Nucleus accumbens (tissue), 56 donors: ENCODE data around the gene DNAI1.
"Not testable (repeated sequence)": the region's sequence is repeated elsewhere in the genome, so short reads cannot be mapped to it uniquely, and the experiment has no call there.

Source experiments
- DNase-seq, 56 donors: peaks; one replicate each; lab custom pipeline; 2025; lab: John Stamatoyannopoulos, UW

DNAI1 gene

GRCh38 chr9:34446951-34447350, 11.7 kb upstream of the DNAI1 start:
- no peak for DNase-seq

GRCh38 chr9:34450644-34451043, 8.0 kb upstream of the DNAI1 start:
- no peak for DNase-seq

DNA sequence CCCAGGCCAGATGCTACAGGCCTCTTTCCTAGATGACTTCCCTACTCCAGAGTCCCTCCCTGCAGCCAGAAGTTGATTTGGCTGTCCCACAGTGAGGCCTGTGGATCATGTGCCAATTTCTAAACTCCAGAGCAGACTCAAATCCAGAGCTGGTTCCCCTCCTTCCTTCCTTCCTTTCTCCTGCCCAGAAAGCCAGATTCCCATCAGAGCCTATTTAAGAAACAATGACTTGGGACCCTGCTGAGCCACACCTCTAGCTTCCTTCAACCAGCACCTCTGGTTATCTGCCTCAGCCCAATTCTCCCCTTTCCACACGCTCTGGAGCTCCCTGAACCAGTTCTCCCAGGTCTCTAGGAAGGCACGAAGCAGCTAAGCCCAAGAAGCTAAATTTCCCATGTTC, 7.5 kb upstream of the DNAI1 start:
- DNase-seq = no peak

DNA sequence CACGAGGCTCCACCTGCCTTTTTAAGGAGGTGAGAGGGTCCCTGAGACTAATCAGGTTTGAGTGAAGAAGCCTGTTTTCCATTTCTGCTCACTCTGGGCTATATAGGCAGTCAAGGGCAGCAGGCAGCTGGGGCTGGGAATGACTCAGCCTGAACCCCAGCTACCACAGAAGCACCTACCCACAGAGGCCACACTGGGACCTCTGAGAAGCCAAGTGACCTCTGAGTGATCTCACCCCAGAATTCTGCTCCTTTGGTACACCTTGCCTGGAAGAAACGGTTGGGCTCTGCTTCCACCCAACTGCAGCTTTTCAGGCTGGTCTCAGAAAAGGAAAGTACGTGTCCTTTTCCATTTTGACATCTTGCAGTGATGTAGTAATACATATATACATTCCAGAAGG, 7.1 kb upstream of the DNAI1 start:
- no peak for DNase-seq

DNA sequence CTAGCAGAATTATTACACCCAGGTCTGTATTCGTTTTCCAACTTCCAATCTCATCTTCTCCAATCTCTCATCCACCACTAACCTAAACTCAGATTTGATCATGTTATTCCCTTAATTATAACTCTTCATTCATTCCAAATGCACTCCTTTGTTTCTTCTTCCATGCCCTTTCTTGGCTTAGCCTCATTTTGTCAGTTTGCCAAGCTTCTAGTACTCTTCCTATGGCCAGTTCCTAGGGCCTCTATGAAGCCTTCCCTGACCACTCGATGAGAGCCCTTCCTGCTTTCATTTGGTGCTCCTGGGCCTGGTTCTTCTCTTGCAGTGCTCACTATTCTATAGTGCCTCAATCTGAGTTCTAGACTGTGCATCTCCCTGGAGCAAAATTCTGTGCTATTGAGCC, 6.0 kb upstream of the DNAI1 start:
- no peak for DNase-seq

GRCh38 chr9:34454571-34455065, 4.0 kb upstream of the DNAI1 start:
- peak in 36 of 56 donors; percentile 10 to 85 (median 48) for DNase-seq

GRCh38 chr9:34456151-34456550, 2.5 kb upstream of the DNAI1 start:
- DNase-seq = no peak

DNA sequence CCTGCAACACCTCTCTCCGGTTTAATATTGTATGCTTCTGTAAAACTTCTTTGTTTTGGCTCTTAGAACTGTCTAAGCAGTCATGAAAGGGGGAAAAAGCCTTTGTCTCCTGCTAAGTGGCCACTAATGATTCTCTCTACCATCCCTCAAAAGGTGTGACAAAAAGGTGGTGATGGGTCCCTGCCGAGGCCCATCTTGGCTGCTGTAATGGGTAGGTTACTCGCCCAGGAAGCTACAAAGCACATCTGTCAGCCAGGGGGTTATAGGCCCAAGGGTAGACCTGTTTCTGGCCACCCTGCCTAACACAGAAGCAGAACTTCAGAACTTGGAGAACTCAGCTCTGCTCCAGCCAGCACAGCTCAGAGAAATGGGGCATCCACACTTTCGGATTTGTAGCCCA, 1.9 kb upstream of the DNAI1 start:
- DNase-seq = peak in 1 of 56 donors; percentile 31

- DNase-seq = peak in 53 of 56 donors; percentile 7 to 80 (median 52)
Observed at GRCh38 chr9:34457266-34458012, 1.2 kb upstream of the DNAI1 start.

GRCh38 chr9:34458959-34459340, 345 bp downstream of the DNAI1 start:
- DNase-seq = no peak

DNA sequence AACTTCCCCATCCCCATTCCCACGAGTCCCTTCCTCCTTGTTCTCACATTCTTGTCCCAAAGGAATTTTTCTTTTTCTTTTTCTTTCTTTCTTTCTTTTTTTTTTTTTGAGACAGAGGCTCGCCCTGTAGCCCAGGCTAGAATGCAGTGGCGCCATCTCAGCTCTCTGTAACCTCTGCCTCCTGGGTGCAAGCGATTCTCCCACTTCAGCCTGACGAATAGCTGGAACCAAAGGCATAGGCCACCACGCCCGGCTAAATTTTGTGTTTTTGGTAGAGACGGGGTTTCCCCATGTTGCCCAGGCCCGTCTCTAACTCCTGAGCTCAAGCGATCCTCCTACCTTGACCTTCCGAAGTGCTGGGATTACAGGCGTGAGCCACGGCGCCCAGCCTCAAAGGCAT, 751 bp downstream of the DNAI1 start:
- no peak for DNase-seq

DNA sequence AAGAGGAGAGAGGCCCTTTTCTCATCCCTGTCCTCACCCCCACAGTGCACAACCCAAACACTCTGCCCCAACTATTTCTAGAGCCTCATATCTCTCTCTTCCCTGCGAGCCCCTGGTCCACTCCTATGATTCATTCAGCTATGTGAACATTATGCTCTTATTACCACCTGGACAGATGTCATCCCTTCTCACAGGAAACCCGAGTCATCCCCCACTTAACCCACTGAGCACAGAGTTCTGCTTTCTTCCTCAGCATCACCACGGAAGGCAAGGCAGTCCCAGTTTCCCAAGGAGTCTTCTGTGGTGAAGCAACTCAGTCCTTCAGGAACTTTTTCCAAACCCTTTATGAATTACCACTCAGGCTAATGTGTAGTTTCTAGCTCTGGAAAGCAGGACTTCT, 1.3 kb downstream of the DNAI1 start:
- no peak for DNase-seq

GRCh38 chr9:34463098-34463900, 4.7 kb downstream of the DNAI1 start:
- DNase-seq = peak in 7 of 56 donors; percentile 2 to 23 (median 10)

GRCh38 chr9:34463901-34464232, 5.3 kb downstream of the DNAI1 start:
- no peak for DNase-seq

- DNase-seq = no peak
Observed at GRCh38 chr9:34464571-34464970, 6.0 kb downstream of the DNAI1 start.

DNA sequence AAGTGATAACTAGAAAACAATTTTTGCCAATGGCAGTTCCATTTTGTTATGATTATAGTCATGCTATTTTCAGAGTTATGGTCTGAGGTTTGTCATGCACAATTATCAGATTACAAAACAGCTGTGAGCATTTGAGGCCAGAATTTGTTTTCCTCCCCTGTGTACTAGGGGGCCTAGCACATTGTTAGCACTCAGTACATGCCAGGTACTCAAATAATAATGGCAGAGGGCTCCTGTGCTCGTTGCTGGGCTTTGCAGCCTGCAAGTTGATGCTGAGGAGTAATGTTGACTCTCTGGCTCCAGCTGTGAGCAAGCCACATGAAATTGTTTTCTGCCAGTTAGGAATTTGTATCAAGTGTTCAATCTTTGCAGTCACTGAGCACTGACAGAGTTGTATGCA, 6.9 kb downstream of the DNAI1 start:
- DNase-seq = no peak

- no peak for DNase-seq
Observed at GRCh38 chr9:34475097-34475496, 16.5 kb downstream of the DNAI1 start.

- DNase-seq = no peak
Observed at GRCh38 chr9:34477541-34477940, 18.9 kb downstream of the DNAI1 start.

- DNase-seq = no peak
Observed at GRCh38 chr9:34479431-34479866, 20.8 kb downstream of the DNAI1 start.

DNA sequence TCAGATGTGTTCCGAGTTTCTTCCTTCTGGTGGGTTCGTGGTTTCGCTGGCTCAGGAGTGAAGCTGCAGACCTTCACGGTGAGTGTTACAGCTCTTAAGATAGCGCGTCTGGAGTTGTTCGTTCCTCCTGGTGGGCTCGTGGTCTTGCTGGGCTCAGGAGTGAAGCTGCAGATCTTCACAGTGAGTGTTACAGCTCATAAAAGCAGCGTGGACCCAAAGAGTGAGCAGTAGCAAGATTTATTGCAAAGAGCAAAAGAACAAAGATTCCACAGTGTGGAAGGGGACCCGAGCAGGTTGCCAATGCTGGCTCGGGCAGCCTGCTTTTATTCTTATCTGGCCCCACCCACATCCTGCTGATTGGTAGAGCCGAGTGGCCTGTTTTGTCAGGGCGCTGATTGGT, 23.0 kb downstream of the DNAI1 start:
- DNase-seq = not testable (repeated sequence)

- DNase-seq = not testable (repeated sequence)
Observed at GRCh38 chr9:34482746-34483145, 24.1 kb downstream of the DNAI1 start.

DNA sequence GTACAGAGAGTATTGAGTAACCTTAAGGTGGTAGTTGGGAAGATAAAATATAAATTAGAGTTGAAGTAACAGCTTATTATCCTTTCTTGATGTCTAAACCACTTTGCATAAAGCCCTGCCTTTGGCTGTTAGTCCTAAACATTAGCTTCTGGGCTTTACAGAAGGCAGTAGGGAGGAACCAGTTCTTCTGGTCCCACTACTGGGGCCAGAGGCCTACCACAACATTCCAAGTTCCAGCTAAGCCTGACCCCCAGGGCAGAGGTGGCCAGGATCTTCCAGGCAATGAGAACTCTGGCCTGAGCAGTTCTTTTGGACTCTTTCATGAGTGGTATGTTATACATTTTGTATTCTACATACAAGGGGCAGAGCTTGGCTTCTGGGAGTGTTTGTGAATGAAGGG, 26.1 kb downstream of the DNAI1 start:
- no peak for DNase-seq
